ENCODE results near the gene USP2. TPM values are rescaled to one million over a fixed set of nuclear protein-coding genes. Genes with fewer than 3 reads are reported as not detected.

The USP2 gene
- total RNA-seq, 3 donors from 2014 or later = 16.9 to 84.3 (median 26.7) TPM

GRCh38 chr11:119324189-119324588 lies 57.3 kb downstream of the USP2 start:
- no peak for TF ChIP-seq CTCF (IDR thresholded peaks at IDR 0.05)
- H3K4me1 ChIP-seq (ENCODE audit: low read depth) = peaks cover 13% of the 10 kb centered on the region
- ATAC-seq = no peak

GRCh38 chr11:119323532-119324033 lies 57.9 kb downstream of the USP2 start:
- Histone ChIP-seq H3K9me3 (no peaks in the 10 kb centered on the region), H3K36me3 (ENCODE audit: low read depth) (no peaks in the 10 kb centered on the region), H3K4me3 (no peak overlapping the region), H3K4me1 (ENCODE audit: low read depth) (peaks cover 14% of the 10 kb centered on the region)
- DNase-seq (peak in 2 of 3 donors; percentile 66 to 91), ATAC-seq (peak; percentile 32)
- intact Hi-C loops (cut with DNase I, micrococcal nuclease) = loop anchor here in 1 of 2 donors (10.0 kb wide), 1 partner anchor 119 kb away; the partner anchor contains the start of gene CBL
- TF ChIP-seq CTCF (IDR thresholded peaks at IDR 0.05) = peak; percentile 69

More at GRCh38 chr11:119324189-119324588, 57.3 kb downstream of the USP2 start:
- intact Hi-C loops (cut with DNase I, micrococcal nuclease) = loop anchor here in 1 of 2 donors (10.0 kb wide), 1 partner anchor 119 kb away; the partner anchor contains the start of gene CBL
- Histone ChIP-seq H3K36me3 (ENCODE audit: low read depth) (no peaks in the 10 kb centered on the region), H3K4me3 (no peak overlapping the region), H3K9me3 (no peaks in the 10 kb centered on the region)
- DNase-seq = no peak

- no peak for ATAC-seq
- Histone ChIP-seq H3K36me3 (ENCODE audit: low read depth) (no peaks in the 10 kb centered on the region), H3K9me3 (no peaks in the 10 kb centered on the region), H3K4me1 (ENCODE audit: low read depth) (peaks cover 14% of the 10 kb centered on the region), H3K4me3 (no peak overlapping the region)
- DNase-seq = no peak
- intact Hi-C loops (cut with DNase I, micrococcal nuclease) = loop anchor here in 1 of 2 donors (10.0 kb wide), 1 partner anchor 118 kb away; the partner anchor contains the start of gene CBL
- no peak for TF ChIP-seq CTCF (IDR thresholded peaks at IDR 0.05)
These were observed 58.5 kb downstream of the USP2 start for GRCh38 chr11:119322921-119323531.

- peaks cover 18% of the 10 kb centered on the region for H3K4me1 ChIP-seq (ENCODE audit: low read depth)
- no peak overlapping the region for H3K4me3 ChIP-seq
- H3K9me3 ChIP-seq = no peaks in the 10 kb centered on the region
- intact Hi-C loops (cut with DNase I, micrococcal nuclease) = loop anchor here in 1 of 2 donors (10.0 kb wide), 1 partner anchor 118 kb away; the partner anchor contains the start of gene CBL
- no peak for DNase-seq
- no peak for TF ChIP-seq CTCF (IDR thresholded peaks at IDR 0.05)
- H3K36me3 ChIP-seq (ENCODE audit: low read depth) = no peaks in the 10 kb centered on the region
- ATAC-seq = no peak
These were observed 59.1 kb downstream of the USP2 start for GRCh38 chr11:119322360-119322739.

- peak; percentile 68 for ATAC-seq
- H3K4me1 ChIP-seq (ENCODE audit: low read depth) = peaks cover 29% of the 10 kb centered on the region
- H3K36me3 ChIP-seq (ENCODE audit: low read depth) = no peaks in the 10 kb centered on the region
- no peaks in the 10 kb centered on the region for H3K9me3 ChIP-seq
- no peak overlapping the region for H3K4me3 ChIP-seq
- no peak for TF ChIP-seq CTCF (IDR thresholded peaks at IDR 0.05)
- DNase-seq = peak in 2 of 3 donors; percentile 70
- intact Hi-C loops (cut with DNase I, micrococcal nuclease) = loop anchor here in 1 of 2 donors (10.0 kb wide), 1 partner anchor 116 kb away; the partner anchor contains the start of gene CBL
These were observed 60.5 kb downstream of the USP2 start for GRCh38 chr11:119320776-119321524.

All from mucosa of descending colon (tissue), 3 donors.